AG04449 (cell line): ENCODE results near the gene KCND2.

Experiments
- CTCF ChIA-PET: fragments of 350-600 bp; formaldehyde crosslinking; extraction: SDS; loops from one replicate; lab custom pipeline; 2021; ENCODE audit warnings: antibody characterized with exemption; lab: Yijun Ruan, JAX
- POLR2A ChIA-PET: fragments of 400-600, 350-600 bp; formaldehyde crosslinking; extraction: SDS; loops from one replicate; lab custom pipeline; 2020; ENCODE audit warnings: antibody characterized with exemption, inconsistent platforms; lab: Yijun Ruan, JAX
- DNase-seq: peaks from one replicate; pipeline ENCODE4 v3.0.0-alpha.2; 2010; ENCODE audit warnings: low read depth, low spot score
- H3K4me3 ChIP-seq: 2 replicates; pipeline ENCODE4 v1.5.1; 2011; ENCODE audit warnings: low read depth, mild to moderate bottlenecking, control low read depth, low read length
- CTCF ChIP-seq: IDR thresholded peaks from one replicate; pipeline ENCODE4 v1.5.1; 2011; ENCODE audit warnings: mild to moderate bottlenecking, moderate library complexity, low read length, control low read depth, inconsistent platforms; ENCODE audit not compliant: insufficient read depth; ENCODE audit errors: missing control alignments

KCND2 gene

GRCh38 chr7:120472892-120473291 is 199.9 kb downstream of the KCND2 start:
- POLR2A ChIA-PET = no interaction called here
- no peak for DNase-seq
- CTCF ChIA-PET = no interaction called here
- no peak overlapping the region for H3K4me3 ChIP-seq
- no peak for TF ChIP-seq CTCF

- ChIA-PET CTCF (no interaction called here), POLR2A (no interaction called here)
- no peak overlapping the region for H3K4me3 ChIP-seq
- no peak for DNase-seq
- TF ChIP-seq CTCF = no peak
Observed at GRCh38 chr7:120473352-120473751, 200.4 kb downstream of the KCND2 start.

GRCh38 chr7:120475994-120476393 is 203.0 kb downstream of the KCND2 start:
- no peak for TF ChIP-seq CTCF
- no peak overlapping the region for H3K4me3 ChIP-seq
- no peak for DNase-seq
- CTCF ChIA-PET = no interaction called here
- POLR2A ChIA-PET = no interaction called here

GRCh38 chr7:120480472-120480871 is 207.5 kb downstream of the KCND2 start:
- H3K4me3 ChIP-seq = no peak overlapping the region
- ChIA-PET CTCF (no interaction called here), POLR2A (no interaction called here)
- no peak for TF ChIP-seq CTCF
- DNase-seq = no peak

- no peak for DNase-seq
- ChIA-PET CTCF (no interaction called here), POLR2A (no interaction called here)
- no peak overlapping the region for H3K4me3 ChIP-seq
- no peak for TF ChIP-seq CTCF
Observed at GRCh38 chr7:120480930-120481329, 208.0 kb downstream of the KCND2 start.

- POLR2A ChIA-PET = no interaction called here
- CTCF ChIA-PET = no interaction called here
- no peak for TF ChIP-seq CTCF
- no peak overlapping the region for H3K4me3 ChIP-seq
- DNase-seq = no peak
Observed at GRCh38 chr7:120486164-120486563, 213.2 kb downstream of the KCND2 start.
